H9 (cell line): ENCODE results near the gene CCT3. TPM values are rescaled to one million over a fixed set of nuclear protein-coding genes. Genes with fewer than 3 reads are reported as not detected.

Experiments
- DNase-seq: peaks from one replicate; pipeline ENCODE4 v3.0.0-alpha.2; 2017
- H2AFZ ChIP-seq: one replicate; pipeline ENCODE4 v1.6.1; 2013; ENCODE audit warnings: mild to moderate bottlenecking, low read length, control low read depth, moderate library complexity
- H2AK5ac ChIP-seq: 2 replicates; pipeline ENCODE4 v1.6.1; 2013; ENCODE audit warnings: low read length, control low read depth, mixed read lengths; ENCODE audit not compliant: insufficient read length
- H2BK120ac ChIP-seq: one replicate; pipeline ENCODE4 v1.6.1; 2013; ENCODE audit warnings: low read depth, mild to moderate bottlenecking, low read length, control low read depth, inconsistent platforms; ENCODE audit not compliant: poor library complexity, severe bottlenecking
- H2BK12ac ChIP-seq: 2 replicates; pipeline ENCODE4 v1.6.1; 2013; ENCODE audit warnings: low read length, control low read depth, mixed read lengths, low read depth; ENCODE audit not compliant: insufficient read length
- H2BK15ac ChIP-seq: 2 replicates; pipeline ENCODE4 v1.6.1; 2013; ENCODE audit warnings: low read depth, low read length, control low read depth
- H2BK20ac ChIP-seq: one replicate; pipeline ENCODE4 v1.6.1; 2013; ENCODE audit warnings: low read depth, mild to moderate bottlenecking, low read length, control low read depth, inconsistent platforms; ENCODE audit not compliant: poor library complexity, severe bottlenecking
- H2BK5ac ChIP-seq: 2 replicates; pipeline ENCODE4 v1.6.1; 2013; ENCODE audit warnings: low read length, control low read depth, mixed read lengths; ENCODE audit not compliant: insufficient read length
- H3K14ac ChIP-seq: 2 replicates; pipeline ENCODE4 v1.6.1; 2013; ENCODE audit warnings: low read length, control low read depth; ENCODE audit not compliant: insufficient read depth
- H3K18ac ChIP-seq: 2 replicates; pipeline ENCODE4 v1.6.1; 2013; ENCODE audit warnings: low read depth, mild to moderate bottlenecking, mixed read lengths, low read length, control low read depth; ENCODE audit not compliant: insufficient read length
- H3K23ac ChIP-seq: 2 replicates; pipeline ENCODE4 v1.6.1; 2013; ENCODE audit warnings: low read length, control low read depth, mixed read lengths, low read depth; ENCODE audit not compliant: insufficient read length
- H3K23me2 ChIP-seq: 2 replicates; pipeline ENCODE4 v1.6.1; 2013; ENCODE audit warnings: low read depth, mild to moderate bottlenecking, mixed read lengths, low read length, control low read depth; ENCODE audit not compliant: insufficient read length, poor library complexity, severe bottlenecking
- H3K27ac ChIP-seq: 2 replicates; pipeline ENCODE4 v1.5.1; 2013; ENCODE audit warnings: low read length, control low read depth, mixed read lengths, low read depth; ENCODE audit not compliant: insufficient read length
- H3K27me3 ChIP-seq: 2 replicates; pipeline ENCODE4 v1.6.1; 2013; ENCODE audit warnings: low read length, control low read depth, inconsistent platforms; ENCODE audit not compliant: insufficient read depth
- H3K4ac ChIP-seq: 2 replicates; pipeline ENCODE4 v1.6.1; 2013; ENCODE audit warnings: low read depth, mild to moderate bottlenecking, control low read depth, inconsistent platforms, low read length, moderate library complexity
- H3K4me1 ChIP-seq: 2 replicates; pipeline ENCODE4 v1.6.1; 2013; ENCODE audit warnings: low read length, control low read depth, inconsistent platforms; ENCODE audit not compliant: insufficient read depth
- H3K4me2 ChIP-seq: 2 replicates; pipeline ENCODE4 v1.6.1; 2013; ENCODE audit warnings: low read length, control low read depth, mixed read lengths; ENCODE audit not compliant: insufficient read length, insufficient read depth
- H3K56ac ChIP-seq: 2 replicates; pipeline ENCODE4 v1.6.1; 2013; ENCODE audit warnings: low read depth, mild to moderate bottlenecking, mixed read lengths, low read length, control low read depth; ENCODE audit not compliant: insufficient read length
- H3K79me1 ChIP-seq: 2 replicates; pipeline ENCODE4 v1.6.1; 2013; ENCODE audit warnings: low read depth, mild to moderate bottlenecking, moderate library complexity, low read length, control low read depth, inconsistent platforms; ENCODE audit not compliant: insufficient read depth, poor library complexity, severe bottlenecking
- H3K79me2 ChIP-seq: 2 replicates; pipeline ENCODE4 v1.6.1; 2013; ENCODE audit warnings: low read length, control low read depth, inconsistent platforms; ENCODE audit not compliant: insufficient read depth
- H3K9ac ChIP-seq: 2 replicates; pipeline ENCODE4 v1.6.1; 2013; ENCODE audit warnings: low read length, control low read depth, mixed read lengths; ENCODE audit not compliant: insufficient read length; ENCODE audit errors: extremely low read depth
- H3K9me3 ChIP-seq: one replicate; pipeline ENCODE4 v1.6.1; 2013; ENCODE audit warnings: low read depth, low read length, inconsistent platforms; ENCODE audit not compliant: control insufficient read depth
- H3T11ph ChIP-seq: one replicate; pipeline ENCODE4 v1.6.1; 2013; ENCODE audit warnings: mild to moderate bottlenecking, low read length, control low read depth, inconsistent platforms
- H4K20me1 ChIP-seq: one replicate; pipeline ENCODE4 v1.6.1; 2013; ENCODE audit not compliant: control insufficient read depth, insufficient read length, insufficient read depth
- H4K5ac ChIP-seq: 2 replicates; pipeline ENCODE4 v1.6.1; 2013; ENCODE audit warnings: low read depth, mild to moderate bottlenecking, mixed read lengths, low read length, control low read depth; ENCODE audit not compliant: insufficient read length
- H4K8ac ChIP-seq: replicated peaks from 2 replicates; pipeline ENCODE4 v1.6.1; 2013; ENCODE audit warnings: low read length, control low read depth, mixed read lengths, low read depth; ENCODE audit not compliant: insufficient read length
- H4K91ac ChIP-seq: 2 replicates; pipeline ENCODE4 v1.6.1; 2013; ENCODE audit warnings: low read depth, mild to moderate bottlenecking, moderate library complexity, mixed read lengths, low read length, control low read depth; ENCODE audit not compliant: insufficient read length
- H3K27ac Mint-ChIP-seq, 3 experiments: 2 replicates in 2 of 3; 3 replicates in 1 of 3; pipeline ENCODE4 v1.8.0; 2020 to 2021; ENCODE audit warnings: mixed read lengths in 3 of 3, mild to moderate bottlenecking in 1 of 3, moderate library complexity in 1 of 3
- H3K27me3 Mint-ChIP-seq: 2 replicates; pipeline ENCODE4 v1.8.0; 2021; ENCODE audit warnings: low read depth, mild to moderate bottlenecking, moderate library complexity, mixed read lengths
- H3K36me3 Mint-ChIP-seq, 3 experiments: 2 replicates in 2 of 3; 3 replicates in 1 of 3; pipeline ENCODE4 v1.8.0; 2020 to 2021; ENCODE audit warnings: low read depth in 3 of 3, mixed read lengths in 3 of 3; ENCODE audit not compliant: insufficient read depth in 1 of 3
- H3K4me1 Mint-ChIP-seq, 2 experiments: 2 replicates each; pipeline ENCODE4 v1.8.0; 2020; ENCODE audit warnings: mixed read lengths in 2 of 2
- H3K4me3 Mint-ChIP-seq, 2 experiments: 2 replicates in 1 of 2; 3 replicates in 1 of 2; pipeline ENCODE4 v1.8.0; 2020 to 2021; ENCODE audit warnings: mild to moderate bottlenecking in 2 of 2, mixed read lengths in 2 of 2, moderate library complexity in 1 of 2
- H3K9me3 Mint-ChIP-seq, 2 experiments: 2 replicates in 1 of 2; 3 replicates in 1 of 2; pipeline ENCODE4 v1.8.0; 2020; ENCODE audit warnings: mild to moderate bottlenecking in 2 of 2, mixed read lengths in 2 of 2, moderate library complexity in 1 of 2
- WGBS: extraction: QIAGEN DNeasy Blood & Tissue Kit; methylation state at CpG from one replicate; pipeline ENCODE4 v1.1.7; 2013; ENCODE audit warnings: missing lambda C conversion rate, low lambda C conversion rate, mixed read lengths; ENCODE audit not compliant: insufficient read length; ENCODE audit errors: extremely low coverage; 5-methylcytosine and 5-hydroxymethylcytosine counted together
- total RNA-seq: library from RNA; stranded (reverse); gene quantifications from 2 replicates; pipeline ENCODE4 v1.2.1, GENCODE V29; 2021
- TF ChIP-seq, protein P1 (sequence below): fragments of 200-600 bp; sonication (generic); conservative IDR thresholded peaks from 3 replicates; pipeline ENCODE4 v1.8.0; 2021; ENCODE audit warnings: antibody characterized with exemption, mild to moderate bottlenecking

The CCT3 gene
- total RNA-seq, 1 experiment from 2014 or later, result 524 TPM

DNA sequence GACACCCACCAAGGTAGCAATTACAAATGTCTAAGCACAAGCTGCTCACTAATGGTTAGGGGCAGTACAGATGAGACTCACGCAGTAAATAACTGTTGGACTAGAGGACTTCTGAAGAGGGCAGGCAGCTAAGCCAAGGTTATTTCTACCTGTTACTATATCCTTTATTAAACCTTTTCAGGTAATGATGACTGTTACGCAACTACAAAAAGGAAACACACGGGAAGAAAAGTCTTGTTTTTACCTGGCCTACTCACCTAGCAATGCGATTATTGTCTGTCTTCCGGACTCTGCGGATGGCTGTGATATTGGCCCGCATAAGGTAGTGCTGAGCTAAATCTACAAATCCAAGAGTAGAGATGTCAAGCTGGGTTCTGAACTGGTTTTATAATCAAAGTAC, 21.2 kb downstream of the CCT3 start:
- Histone ChIP-seq H2BK15ac (no peak overlapping the region), H3K27me3 (no peaks in the 10 kb centered on the region), H2BK20ac (no peak overlapping the region), H2BK12ac (no peak overlapping the region), H3K27ac (no peak overlapping the region), H3K56ac (no peak overlapping the region), H2BK120ac (no peak overlapping the region), H3T11ph (no peak overlapping the region), H3K14ac (no peak overlapping the region), H2AFZ (no peak overlapping the region), H3K4me1 (no peaks in the 10 kb centered on the region), H4K91ac (no peak overlapping the region), H4K8ac (no peak overlapping the region), H3K18ac (no peak overlapping the region), H3K23ac (no peak overlapping the region), H3K9me3 (no peaks in the 10 kb centered on the region), H3K4ac (no peak overlapping the region), H4K20me1 (no peaks in the 10 kb centered on the region), H3K79me1 (no peaks in the 10 kb centered on the region), H3K23me2 (no peaks in the 10 kb centered on the region), H4K5ac (no peak overlapping the region), H2AK5ac (no peak overlapping the region), H3K9ac (no peak overlapping the region), H2BK5ac (no peak overlapping the region), H3K4me2 (no peak overlapping the region), H3K79me2 (no peaks in the 10 kb centered on the region)
- no peaks in the 10 kb centered on the region for H3K4me1 Mint-ChIP-seq
- no CpG with 5 or more reads among the region's 7 CpGs for WGBS
- H3K27ac Mint-ChIP-seq, result no peak overlapping the region
- H3K9me3 Mint-ChIP-seq, result no peaks in the 10 kb centered on the region
- no peaks in the 10 kb centered on the region for H3K27me3 Mint-ChIP-seq
- no peak for DNase-seq
- peaks cover 61 to 97% (median 93%) of the 10 kb centered on the region in 3 experiments for H3K36me3 Mint-ChIP-seq
- TF ChIP-seq, protein P1, sequence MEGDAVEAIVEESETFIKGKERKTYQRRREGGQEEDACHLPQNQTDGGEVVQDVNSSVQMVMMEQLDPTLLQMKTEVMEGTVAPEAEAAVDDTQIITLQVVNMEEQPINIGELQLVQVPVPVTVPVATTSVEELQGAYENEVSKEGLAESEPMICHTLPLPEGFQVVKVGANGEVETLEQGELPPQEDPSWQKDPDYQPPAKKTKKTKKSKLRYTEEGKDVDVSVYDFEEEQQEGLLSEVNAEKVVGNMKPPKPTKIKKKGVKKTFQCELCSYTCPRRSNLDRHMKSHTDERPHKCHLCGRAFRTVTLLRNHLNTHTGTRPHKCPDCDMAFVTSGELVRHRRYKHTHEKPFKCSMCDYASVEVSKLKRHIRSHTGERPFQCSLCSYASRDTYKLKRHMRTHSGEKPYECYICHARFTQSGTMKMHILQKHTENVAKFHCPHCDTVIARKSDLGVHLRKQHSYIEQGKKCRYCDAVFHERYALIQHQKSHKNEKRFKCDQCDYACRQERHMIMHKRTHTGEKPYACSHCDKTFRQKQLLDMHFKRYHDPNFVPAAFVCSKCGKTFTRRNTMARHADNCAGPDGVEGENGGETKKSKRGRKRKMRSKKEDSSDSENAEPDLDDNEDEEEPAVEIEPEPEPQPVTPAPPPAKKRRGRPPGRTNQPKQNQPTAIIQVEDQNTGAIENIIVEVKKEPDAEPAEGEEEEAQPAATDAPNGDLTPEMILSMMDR, result no peak
- H3K4me3 Mint-ChIP-seq, result no peak overlapping the region
